ENCODE data around the gene IGLL5.
"Not testable (repeated sequence)": the region's sequence is repeated elsewhere in the genome, so short reads cannot be mapped to it uniquely, and the experiment has no call there.

- not testable (repeated sequence) for TF ChIP-seq CTCF (conservative IDR thresholded peaks at IDR 0.05; ENCODE audit: low read depth, low read length); EZH2 (IDR thresholded peaks at IDR 0.05; ENCODE audit: low read length, unreplicated experiment)
These were observed 13.1 kb downstream of the IGLL5 start for GRCh38 chr22:22900527-22901205.

Data from PC-3 (cell line).